DMS53 treated with DMSO at 0.1 percent for 48 hours (cell line): ENCODE measurements around the gene TAAR1.
"Not testable (repeated sequence)": the region's sequence is repeated elsewhere in the genome, so short reads cannot be mapped to it uniquely, and the experiment has no call there.

Source experiments
- DNase-seq: peaks from one replicate; lab custom pipeline; 2025; ENCODE audit not compliant: unreplicated experiment; lab: John Stamatoyannopoulos, UW

Gene TAAR1

GRCh38 chr6:132659082-132659481, at the start of gene TAAR1:
Gene TAAR1, minus strand, starts transcription at chr6:132659182. Its CDS starts 13,179 bp downstream, at chr6:132646003.
- no peak for DNase-seq

GRCh38 chr6:132708771-132709170, 49.8 kb upstream of the TAAR1 start:
- DNase-seq = no peak

GRCh38 chr6:132708002-132708401, 49.0 kb upstream of the TAAR1 start:
- no peak for DNase-seq

- not testable (repeated sequence) for DNase-seq
Measured at GRCh38 chr6:132706756-132707155, 47.8 kb upstream of the TAAR1 start.

GRCh38 chr6:132703936-132704335, 45.0 kb upstream of the TAAR1 start:
- DNase-seq = no peak

GRCh38 chr6:132698608-132699007, 39.6 kb upstream of the TAAR1 start:
- no peak for DNase-seq

GRCh38 chr6:132695773-132696172, 36.8 kb upstream of the TAAR1 start:
- DNase-seq = no peak

GRCh38 chr6:132693478-132693877, 34.5 kb upstream of the TAAR1 start:
- no peak for DNase-seq

- DNase-seq = no peak
Measured at GRCh38 chr6:132690678-132691077, 31.7 kb upstream of the TAAR1 start.

GRCh38 chr6:132687306-132687705, 28.3 kb upstream of the TAAR1 start:
- no peak for DNase-seq

GRCh38 chr6:132686531-132686930, 27.5 kb upstream of the TAAR1 start:
- DNase-seq = no peak

- no peak for DNase-seq
Measured at GRCh38 chr6:132685009-132685408, 26.0 kb upstream of the TAAR1 start.

GRCh38 chr6:132684272-132684671, 25.3 kb upstream of the TAAR1 start:
- no peak for DNase-seq

- no peak for DNase-seq
Measured at GRCh38 chr6:132683543-132683942, 24.6 kb upstream of the TAAR1 start.

GRCh38 chr6:132679094-132679493, 20.1 kb upstream of the TAAR1 start:
- DNase-seq = not testable (repeated sequence)

- DNase-seq = no peak
Measured at GRCh38 chr6:132675749-132676148, 16.8 kb upstream of the TAAR1 start.

- no peak for DNase-seq
Measured at GRCh38 chr6:132675002-132675401, 16.0 kb upstream of the TAAR1 start.

- DNase-seq = no peak
Measured at GRCh38 chr6:132673376-132674094, 14.6 kb upstream of the TAAR1 start.

- DNase-seq = no peak
Measured at GRCh38 chr6:132671295-132671694, 12.3 kb upstream of the TAAR1 start.

- peak; percentile 55 for DNase-seq
Measured at GRCh38 chr6:132669690-132670291, 10.8 kb upstream of the TAAR1 start.

- no peak for DNase-seq
Measured at GRCh38 chr6:132666118-132666517, 7.1 kb upstream of the TAAR1 start.

- no peak for DNase-seq
Measured at GRCh38 chr6:132664309-132665034, 5.5 kb upstream of the TAAR1 start.
